Fibroblast of pulmonary artery (primary cell): ENCODE results near the gene SAMM50.

Experiments used
- DNase-seq: peaks from one replicate; pipeline ENCODE4 v3.0.0-alpha.2; 2010; ENCODE audit warnings: low read depth
- H3K4me3 ChIP-seq: replicated peaks from 2 replicates; pipeline ENCODE4 v1.5.1; 2011; ENCODE audit warnings: low read depth, mild to moderate bottlenecking, control low read depth, low read length, moderate library complexity
- TF ChIP-seq, protein P1 (sequence below): IDR thresholded peaks from 2 replicates; pipeline ENCODE4 v1.5.1; 2011; ENCODE audit warnings: mild to moderate bottlenecking, control low read depth, low read length, inconsistent platforms; ENCODE audit errors: missing control alignments

The SAMM50 gene

DNA sequence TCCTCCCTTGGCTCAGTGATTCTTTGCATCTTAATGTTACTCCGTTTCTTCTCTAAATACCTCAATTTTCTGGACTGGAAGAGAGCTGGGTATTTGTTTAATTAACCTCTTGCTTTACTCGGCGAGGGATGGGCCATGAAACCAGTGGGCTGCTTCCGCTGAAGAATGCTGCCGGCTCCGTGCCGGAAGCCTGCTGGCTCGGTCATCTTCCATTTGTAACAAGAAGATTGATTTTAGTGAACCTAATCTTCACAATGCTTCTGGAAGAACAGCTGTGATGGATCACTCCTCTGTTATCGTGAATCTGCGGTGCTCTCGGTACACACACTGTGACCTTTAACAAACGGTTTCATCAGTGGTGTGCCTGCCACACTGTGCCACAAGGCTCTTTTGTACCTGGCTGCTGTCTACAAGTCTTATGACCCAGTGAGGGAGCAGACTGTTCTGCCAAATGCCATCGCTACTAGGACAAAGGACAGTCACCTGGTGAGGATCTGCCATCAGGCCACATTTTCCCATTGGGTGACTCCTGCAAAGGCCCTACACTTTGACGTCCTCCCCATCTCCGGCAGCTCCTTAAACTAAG lies 43.5 kb downstream of the SAMM50 start:
- TF ChIP-seq, protein P1, sequence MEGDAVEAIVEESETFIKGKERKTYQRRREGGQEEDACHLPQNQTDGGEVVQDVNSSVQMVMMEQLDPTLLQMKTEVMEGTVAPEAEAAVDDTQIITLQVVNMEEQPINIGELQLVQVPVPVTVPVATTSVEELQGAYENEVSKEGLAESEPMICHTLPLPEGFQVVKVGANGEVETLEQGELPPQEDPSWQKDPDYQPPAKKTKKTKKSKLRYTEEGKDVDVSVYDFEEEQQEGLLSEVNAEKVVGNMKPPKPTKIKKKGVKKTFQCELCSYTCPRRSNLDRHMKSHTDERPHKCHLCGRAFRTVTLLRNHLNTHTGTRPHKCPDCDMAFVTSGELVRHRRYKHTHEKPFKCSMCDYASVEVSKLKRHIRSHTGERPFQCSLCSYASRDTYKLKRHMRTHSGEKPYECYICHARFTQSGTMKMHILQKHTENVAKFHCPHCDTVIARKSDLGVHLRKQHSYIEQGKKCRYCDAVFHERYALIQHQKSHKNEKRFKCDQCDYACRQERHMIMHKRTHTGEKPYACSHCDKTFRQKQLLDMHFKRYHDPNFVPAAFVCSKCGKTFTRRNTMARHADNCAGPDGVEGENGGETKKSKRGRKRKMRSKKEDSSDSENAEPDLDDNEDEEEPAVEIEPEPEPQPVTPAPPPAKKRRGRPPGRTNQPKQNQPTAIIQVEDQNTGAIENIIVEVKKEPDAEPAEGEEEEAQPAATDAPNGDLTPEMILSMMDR = no peak
- DNase-seq = no peak
- H3K4me3 ChIP-seq = no peak overlapping the region

DNA sequence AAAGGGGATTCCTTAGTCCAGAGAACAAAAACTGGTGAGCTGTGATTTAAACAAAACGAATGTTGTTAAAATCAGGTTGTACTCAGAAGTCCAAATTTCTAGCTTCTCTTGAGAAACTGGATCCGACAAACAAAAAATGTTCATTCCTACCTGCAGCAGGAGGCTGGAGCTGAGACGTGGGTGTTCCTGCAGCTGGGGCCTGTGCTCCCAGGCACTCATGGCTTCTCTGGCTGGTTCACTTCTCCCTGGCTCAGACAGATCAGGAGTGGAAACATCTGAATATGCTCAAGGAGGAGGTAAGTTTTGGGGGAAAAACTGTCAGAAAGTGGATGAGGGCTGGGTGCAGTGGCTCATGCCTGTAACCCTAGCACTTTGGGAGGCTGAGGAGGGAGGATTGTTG lies 44.1 kb downstream of the SAMM50 start:
- TF ChIP-seq, protein P1 = no peak
- no peak overlapping the region for H3K4me3 ChIP-seq
- DNase-seq = no peak

DNA sequence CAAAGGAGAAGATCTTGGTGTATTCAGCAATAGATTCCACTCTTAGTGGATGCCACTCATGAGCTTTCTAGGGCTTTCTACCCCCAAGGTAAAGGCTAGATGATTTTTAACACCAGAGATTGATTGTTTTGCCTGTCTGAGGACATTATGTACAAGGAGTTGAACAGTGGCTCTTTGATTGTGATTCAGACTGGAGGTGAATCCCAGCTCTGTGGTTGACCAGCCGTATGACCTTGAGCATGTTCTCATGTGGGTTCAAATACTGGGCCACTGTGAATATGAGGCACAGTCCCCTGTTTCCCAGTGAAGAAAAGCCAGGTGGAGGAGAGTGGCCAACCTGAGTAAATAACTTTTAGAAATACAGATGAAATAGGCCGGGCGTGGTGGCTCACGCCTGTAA lies 44.9 kb downstream of the SAMM50 start:
- no peak overlapping the region for H3K4me3 ChIP-seq
- DNase-seq = no peak
- TF ChIP-seq, protein P1 = no peak

DNA sequence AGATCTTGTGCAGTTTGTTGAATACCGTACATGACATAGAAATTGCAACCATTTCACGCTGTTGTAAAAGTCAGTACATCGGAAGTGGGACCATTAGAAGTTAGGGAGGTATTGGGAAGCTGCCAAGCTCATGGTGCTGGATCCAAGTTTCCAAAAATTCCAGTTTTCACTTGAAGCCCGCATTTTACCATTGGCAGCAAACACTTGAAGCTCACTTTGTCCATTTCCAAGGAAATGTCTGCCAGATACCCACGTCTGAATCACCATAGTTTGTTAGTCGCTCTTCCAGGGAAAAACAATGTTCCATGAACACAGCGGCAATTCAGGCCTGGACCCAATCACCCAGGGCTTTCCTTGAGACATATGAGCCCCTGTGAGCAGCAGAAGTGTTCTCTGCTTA lies 46.3 kb downstream of the SAMM50 start:
- TF ChIP-seq, protein P1 = no peak
- no peak for DNase-seq

DNA sequence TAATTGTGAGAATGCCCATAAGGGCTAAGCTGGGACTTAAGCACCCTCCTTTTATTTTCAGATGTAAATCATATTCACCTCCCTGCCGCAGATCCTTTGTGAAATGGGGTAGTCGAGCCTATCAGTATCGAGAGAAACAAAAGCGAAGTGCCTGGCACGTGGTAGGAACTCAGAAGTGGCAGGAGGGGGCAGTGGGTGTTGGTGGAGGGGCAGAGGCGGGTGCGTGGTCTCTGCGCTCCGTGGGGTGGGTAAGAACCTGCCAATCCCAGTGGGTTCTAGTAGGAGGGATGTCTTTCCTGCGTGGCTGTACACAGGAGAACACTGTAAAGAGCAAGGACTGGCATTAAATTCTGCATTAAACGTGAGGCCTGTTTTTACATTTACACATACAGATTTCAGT lies 47.1 kb downstream of the SAMM50 start:
- no peak overlapping the region for H3K4me3 ChIP-seq
- TF ChIP-seq, protein P1 = no peak
- no peak for DNase-seq

More for the DNA sequence above, 46.3 kb downstream of the SAMM50 start:
- H3K4me3 ChIP-seq = no peak overlapping the region

DNA sequence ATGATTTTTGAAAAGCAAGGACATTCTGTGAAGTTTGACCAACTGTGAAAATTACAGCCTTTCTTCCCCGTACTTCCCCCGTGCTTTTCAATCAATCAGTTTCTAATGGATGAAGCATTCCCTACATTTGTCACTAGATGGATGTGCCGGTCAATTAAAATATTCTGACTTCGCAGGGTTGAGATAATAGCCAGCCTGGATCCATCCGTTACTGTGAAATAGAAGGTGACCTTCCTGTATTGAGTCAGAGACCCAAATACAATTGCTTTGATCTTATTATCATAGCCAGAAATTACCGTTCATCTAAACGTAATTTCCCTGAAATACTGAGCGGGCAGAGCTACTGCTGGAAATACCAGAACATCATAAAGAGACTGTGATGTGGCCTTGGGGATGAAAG lies 47.8 kb downstream of the SAMM50 start:
- TF ChIP-seq, protein P1 = no peak
- H3K4me3 ChIP-seq = no peak overlapping the region
- no peak for DNase-seq

DNA sequence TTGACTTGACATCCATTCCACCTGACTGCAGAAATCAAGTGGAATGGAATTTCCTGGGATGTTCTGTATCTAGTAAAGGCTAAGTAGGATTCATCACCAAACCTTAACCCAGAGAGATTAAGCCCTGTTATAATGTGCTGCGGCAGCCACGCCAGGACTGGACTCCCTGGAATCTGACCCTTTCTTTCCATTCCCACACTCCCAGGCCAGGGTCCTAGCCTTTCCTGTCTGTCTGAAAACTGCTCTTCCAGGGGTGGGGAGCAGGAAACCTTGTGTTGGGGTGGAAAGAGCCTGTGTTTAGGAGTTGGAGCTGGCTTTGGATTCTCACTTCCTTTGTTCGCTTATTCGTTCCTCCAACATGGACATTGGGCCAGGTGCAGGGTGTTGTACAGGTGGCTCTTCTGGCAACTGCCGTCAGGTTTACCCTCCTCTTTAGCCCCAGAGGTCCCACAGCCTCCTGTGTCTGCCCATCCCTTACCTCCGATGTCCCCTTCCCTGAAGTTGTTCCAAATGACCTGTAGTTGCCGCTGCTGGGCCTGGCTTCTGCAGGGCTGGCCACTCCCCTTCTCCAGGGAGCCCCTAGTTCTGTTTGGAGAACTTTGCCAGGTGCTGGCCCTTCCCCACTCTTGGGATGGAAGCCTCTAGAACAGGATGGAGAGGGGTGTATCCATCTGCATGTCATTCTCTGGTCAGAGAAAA lies 48.3 kb downstream of the SAMM50 start:
- TF ChIP-seq, protein P1 = peak; percentile 29
- DNase-seq = no peak
- H3K4me3 ChIP-seq = no peak overlapping the region
